Activated T-helper 2 cell treated with anti-CD3 and anti-CD28 coated beads, Interferon-gamma antibody, Interleukin-2, Interleukin-4, amounts not matched to agents 10 μg/mL and 5 μg/mL and 100 μg/mL, durations not matched to agents 14 hours and 24 hours and 36 hours (primary cell): ENCODE results near the gene TMA7. TPM values are rescaled to one million over a fixed set of nuclear protein-coding genes. Genes with fewer than 3 reads are reported as not detected.

Source experiments
- DNase-seq: peaks from one replicate; pipeline ENCODE4 v3.0.0; 2021; ENCODE audit warnings: low spot score
- H3K27ac Mint-ChIP-seq: one replicate; pipeline ENCODE4 v1.8.0; 2021; ENCODE audit warnings: mixed read lengths
- H3K27me3 Mint-ChIP-seq: one replicate; pipeline ENCODE4 v1.8.0; 2021; ENCODE audit warnings: low read depth, mixed read lengths
- H3K36me3 Mint-ChIP-seq: one replicate; pipeline ENCODE4 v1.8.0; 2021; ENCODE audit warnings: low read depth, mixed read lengths
- H3K4me1 Mint-ChIP-seq: one replicate; pipeline ENCODE4 v1.8.0; 2021; ENCODE audit warnings: low read depth, mixed read lengths
- H3K4me3 Mint-ChIP-seq: one replicate; pipeline ENCODE4 v1.8.0; 2021; ENCODE audit warnings: low read depth, mild to moderate bottlenecking, moderate library complexity, mixed read lengths
- H3K9me3 Mint-ChIP-seq: one replicate; pipeline ENCODE4 v1.8.0; 2021; ENCODE audit warnings: mixed read lengths
- intact Hi-C: fragments of 100-400 bp; cut with micrococcal nuclease; formaldehyde crosslinking; loops from one replicate; pipeline ENCODE4 v1.15.1; 2023
- total RNA-seq: library from RNA; stranded (reverse); gene quantifications from 2 replicates; pipeline ENCODE4 v1.2.3, GENCODE V29; 2022

TMA7 gene
- total RNA-seq, 1 donor from 2014 or later: 289 TPM

GRCh38 chr3:48463703-48464102 lies 23.6 kb downstream of the TMA7 start:
- Mint-ChIP-seq H3K27ac (no peak overlapping the region), H3K27me3 (no peaks in the 10 kb centered on the region), H3K36me3 (peaks cover 52% of the 10 kb centered on the region), H3K9me3 (no peaks in the 10 kb centered on the region), H3K4me3 (no peak overlapping the region), H3K4me1 (peaks cover 24% of the 10 kb centered on the region)
- no peak for DNase-seq
- intact Hi-C loops: no loop called here

GRCh38 chr3:48464713-48465221 lies 24.7 kb downstream of the TMA7 start:
- intact Hi-C loops: no loop called here
- DNase-seq: no peak
- no peaks in the 10 kb centered on the region for H3K27me3 Mint-ChIP-seq
- no peak overlapping the region for H3K4me3 Mint-ChIP-seq
- no peaks in the 10 kb centered on the region for H3K9me3 Mint-ChIP-seq
- no peak overlapping the region for H3K27ac Mint-ChIP-seq
- H3K36me3 Mint-ChIP-seq: peaks cover 52% of the 10 kb centered on the region
- peaks cover 33% of the 10 kb centered on the region for H3K4me1 Mint-ChIP-seq

- no peaks in the 10 kb centered on the region for H3K27me3 Mint-ChIP-seq
- H3K36me3 Mint-ChIP-seq: peaks cover 56% of the 10 kb centered on the region
- peak overlapping the region; percentile 94 for H3K4me3 Mint-ChIP-seq
- H3K9me3 Mint-ChIP-seq: no peaks in the 10 kb centered on the region
- intact Hi-C loops: no loop called here
- H3K4me1 Mint-ChIP-seq: peaks cover 36% of the 10 kb centered on the region
- peak overlapping the region; percentile 84 for H3K27ac Mint-ChIP-seq
- DNase-seq: no peak
Observed at GRCh38 chr3:48465237-48465530, 25.1 kb downstream of the TMA7 start.

GRCh38 chr3:48465531-48466378 lies 25.7 kb downstream of the TMA7 start:
- Mint-ChIP-seq H3K4me1 (peaks cover 36% of the 10 kb centered on the region), H3K36me3 (peaks cover 54% of the 10 kb centered on the region)
- intact Hi-C loops: no loop called here

GRCh38 chr3:48466386-48467109 lies 26.5 kb downstream of the TMA7 start:
- no peaks in the 10 kb centered on the region for H3K27me3 Mint-ChIP-seq
- peaks cover 46% of the 10 kb centered on the region for H3K36me3 Mint-ChIP-seq
- DNase-seq: no peak
- H3K4me3 Mint-ChIP-seq: peak overlapping the region; percentile 94
- H3K27ac Mint-ChIP-seq: peak overlapping the region; percentile 84
- H3K9me3 Mint-ChIP-seq: no peaks in the 10 kb centered on the region
- peaks cover 36% of the 10 kb centered on the region for H3K4me1 Mint-ChIP-seq
- intact Hi-C loops: no loop called here

More at GRCh38 chr3:48465531-48466378, 25.7 kb downstream of the TMA7 start:
- Mint-ChIP-seq H3K4me3 (peak overlapping the region; percentile 94), H3K27me3 (no peaks in the 10 kb centered on the region), H3K9me3 (no peaks in the 10 kb centered on the region), H3K27ac (peak overlapping the region; percentile 84)
- peak; percentile 80 for DNase-seq

- H3K4me1 Mint-ChIP-seq: peaks cover 38% of the 10 kb centered on the region
- no peaks in the 10 kb centered on the region for H3K27me3 Mint-ChIP-seq
- H3K27ac Mint-ChIP-seq: peak overlapping the region; percentile 84
- H3K4me3 Mint-ChIP-seq: peak overlapping the region; percentile 94
- DNase-seq: no peak
- no peaks in the 10 kb centered on the region for H3K9me3 Mint-ChIP-seq
- peaks cover 46% of the 10 kb centered on the region for H3K36me3 Mint-ChIP-seq
- intact Hi-C loops: no loop called here
Observed at GRCh38 chr3:48467110-48467454, 27.0 kb downstream of the TMA7 start.

- peaks cover 39% of the 10 kb centered on the region for H3K4me1 Mint-ChIP-seq
- no peak for DNase-seq
- peaks cover 46% of the 10 kb centered on the region for H3K36me3 Mint-ChIP-seq
- H3K27me3 Mint-ChIP-seq: no peaks in the 10 kb centered on the region
- intact Hi-C loops: no loop called here
- peak overlapping the region; percentile 84 for H3K27ac Mint-ChIP-seq
- no peaks in the 10 kb centered on the region for H3K9me3 Mint-ChIP-seq
- H3K4me3 Mint-ChIP-seq: peak overlapping the region; percentile 94
Observed at GRCh38 chr3:48467473-48468267, 27.6 kb downstream of the TMA7 start.

GRCh38 chr3:48468329-48468731 lies 28.3 kb downstream of the TMA7 start:
- Mint-ChIP-seq H3K27ac (peak overlapping the region; percentile 84), H3K4me1 (peaks cover 45% of the 10 kb centered on the region), H3K27me3 (no peaks in the 10 kb centered on the region), H3K4me3 (peak overlapping the region; percentile 94), H3K9me3 (no peaks in the 10 kb centered on the region), H3K36me3 (peaks cover 46% of the 10 kb centered on the region)
- intact Hi-C loops: no loop called here
- DNase-seq: no peak

- Mint-ChIP-seq H3K4me3 (peak overlapping the region; percentile 45), H3K27ac (peak overlapping the region; percentile 50), H3K36me3 (peaks cover 46% of the 10 kb centered on the region), H3K4me1 (peaks cover 50% of the 10 kb centered on the region), H3K9me3 (no peaks in the 10 kb centered on the region), H3K27me3 (no peaks in the 10 kb centered on the region)
- intact Hi-C loops: no loop called here
- DNase-seq: no peak
Observed at GRCh38 chr3:48469046-48469915, 29.2 kb downstream of the TMA7 start.

- Mint-ChIP-seq H3K4me1 (peaks cover 55% of the 10 kb centered on the region), H3K9me3 (no peaks in the 10 kb centered on the region), H3K27ac (peak overlapping the region; percentile 78), H3K4me3 (peak overlapping the region; percentile 11), H3K27me3 (no peaks in the 10 kb centered on the region), H3K36me3 (peaks cover 52% of the 10 kb centered on the region)
- intact Hi-C loops: loop anchor here (10.0 kb wide), 1 partner anchor 165 kb away; the partner anchor contains the start of gene SLC26A6
- DNase-seq: no peak
Observed at GRCh38 chr3:48470286-48470685, 30.2 kb downstream of the TMA7 start.

GRCh38 chr3:48472673-48472922 lies 32.5 kb downstream of the TMA7 start:
- no peak for DNase-seq
- H3K27ac Mint-ChIP-seq: peak overlapping the region; percentile 93
- intact Hi-C loops: loop anchor here (2.0 to 10.0 kb wide), 5 partner anchors 26 to 190 kb away; partner anchors contain the start of genes ATRIP, CELSR3, PFKFB4 and SHISA5
- peaks cover 47% of the 10 kb centered on the region for H3K4me1 Mint-ChIP-seq
- no peaks in the 10 kb centered on the region for H3K27me3 Mint-ChIP-seq
- peaks cover 32% of the 10 kb centered on the region for H3K36me3 Mint-ChIP-seq
- H3K4me3 Mint-ChIP-seq: peak overlapping the region; percentile 76
- no peaks in the 10 kb centered on the region for H3K9me3 Mint-ChIP-seq
